ENCODE data around the gene RRP1. TPM values are rescaled to one million over a fixed set of nuclear protein-coding genes. Genes with fewer than 3 reads are reported as not detected.

The RRP1 gene
- total and polyA plus RNA-seq, 9 of the 15 experiments (the other 6 are each of a cell fraction or from before 2014, with no cell fraction given) = 0.89 to 105 (median 51.6) TPM

GRCh38 chr21:43745772-43746517 is 43.4 kb upstream of the RRP1 start (continued):
- TF ChIP-seq ZNF3 (CRISPR knock-in tag; IDR thresholded peaks at IDR 0.05) = no peak
- no peak for TF ChIP-seq SMARCB1 (IDR thresholded peaks at IDR 0.05; ENCODE audit: insufficient read length, low read depth)
- no peak for TF ChIP-seq ETV5 (CRISPR knock-in tag; IDR thresholded peaks at IDR 0.05; ENCODE audit: low read depth)
- TF ChIP-seq UBTF (IDR thresholded peaks at IDR 0.05; ENCODE audit: borderline replicate concordance in 1 of 2, low read depth in 2 of 2, low read length in 2 of 2) = no peak
- no peak for TF ChIP-seq XRCC3 (IDR thresholded peaks at IDR 0.05)
- no peak for TF ChIP-seq RFX1 (IDR thresholded peaks at IDR 0.05)
- peak; percentile 37; the same call in 1 of the 2 replicates for TF ChIP-seq MAFG (tag; conservative IDR thresholded peaks at IDR 0.05)
- TF ChIP-seq STAT5A (IDR thresholded peaks at IDR 0.05; ENCODE audit: borderline replicate concordance, low read length) = 0 out of 2 replicates have a peak, but pooled peaks have one; percentile 23
- no peak for TF ChIP-seq E2F5 (CRISPR knock-in tag; IDR thresholded peaks at IDR 0.05)
- no peak for TF ChIP-seq FOXA1 (IDR thresholded peaks at IDR 0.05; ENCODE audit: borderline replicate concordance)
- no peak for TF ChIP-seq FOXK2 (conservative IDR thresholded peaks at IDR 0.05 in 1 of 2, IDR thresholded peaks at IDR 0.05 in 1 of 2; ENCODE audit: low read depth in 2 of 2)
- peak; percentile 25 for TF ChIP-seq DACH1 (IDR thresholded peaks at IDR 0.05; ENCODE audit: partially characterized antibody)
- TF ChIP-seq ZNF778 (CRISPR knock-in tag; IDR thresholded peaks at IDR 0.05) = no peak
- TF ChIP-seq MBD1 (CRISPR knock-in tag; IDR thresholded peaks at IDR 0.05) = no peak
- TF ChIP-seq DMBX1 (CRISPR knock-in tag; IDR thresholded peaks at IDR 0.05; ENCODE audit: borderline replicate concordance) = no peak
- TF ChIP-seq ZNF699 (CRISPR knock-in tag; IDR thresholded peaks at IDR 0.05; ENCODE audit: insufficient replicate concordance) = no peak
- no peak for TF ChIP-seq ZNF175 (CRISPR knock-in tag; IDR thresholded peaks at IDR 0.05; ENCODE audit: low read depth)
- no peak for TF ChIP-seq TOE1 (IDR thresholded peaks at IDR 0.05; ENCODE audit: borderline replicate concordance)
- TF ChIP-seq TOE1 (CRISPR knock-in tag; IDR thresholded peaks at IDR 0.05; ENCODE audit: borderline replicate concordance, low read depth) = no peak
- no peak for TF ChIP-seq ZNF780A (CRISPR knock-in tag; IDR thresholded peaks at IDR 0.05)
- no peak for TF ChIP-seq ZFP36 (IDR thresholded peaks at IDR 0.05; ENCODE audit: low read depth, low read length, partially characterized antibody)
- TF ChIP-seq NEUROD1 (IDR thresholded peaks at IDR 0.05; ENCODE audit: borderline replicate concordance, low read depth, low read length, partially characterized antibody) = no peak
- TF ChIP-seq NCOR1 (IDR thresholded peaks at IDR 0.05) = no peak
- 0 out of 2 replicates have a peak, but pooled peaks have one; percentile 36 for TF ChIP-seq MTA2 (IDR thresholded peaks at IDR 0.05; ENCODE audit: low read depth)
- TF ChIP-seq MEF2D (tag; conservative IDR thresholded peaks at IDR 0.05; ENCODE audit: low read depth) = no peak

All from K562 (cell line).